H9 (cell line): ENCODE measurements around the gene CTNNA3. TPM values are rescaled to one million over a fixed set of nuclear protein-coding genes. Genes with fewer than 3 reads are reported as not detected.

ENCODE experiments used
- DNase-seq: peaks from one replicate; pipeline ENCODE4 v3.0.0-alpha.2; 2017
- H2AFZ ChIP-seq: one replicate; pipeline ENCODE4 v1.6.1; 2013; ENCODE audit warnings: mild to moderate bottlenecking, low read length, control low read depth, moderate library complexity
- H2AK5ac ChIP-seq: 2 replicates; pipeline ENCODE4 v1.6.1; 2013; ENCODE audit warnings: low read length, control low read depth, mixed read lengths; ENCODE audit not compliant: insufficient read length
- H2BK120ac ChIP-seq: one replicate; pipeline ENCODE4 v1.6.1; 2013; ENCODE audit warnings: low read depth, mild to moderate bottlenecking, low read length, control low read depth, inconsistent platforms; ENCODE audit not compliant: poor library complexity, severe bottlenecking
- H2BK12ac ChIP-seq: 2 replicates; pipeline ENCODE4 v1.6.1; 2013; ENCODE audit warnings: low read length, control low read depth, mixed read lengths, low read depth; ENCODE audit not compliant: insufficient read length
- H2BK15ac ChIP-seq: 2 replicates; pipeline ENCODE4 v1.6.1; 2013; ENCODE audit warnings: low read depth, low read length, control low read depth
- H2BK20ac ChIP-seq: one replicate; pipeline ENCODE4 v1.6.1; 2013; ENCODE audit warnings: low read depth, mild to moderate bottlenecking, low read length, control low read depth, inconsistent platforms; ENCODE audit not compliant: poor library complexity, severe bottlenecking
- H2BK5ac ChIP-seq: 2 replicates; pipeline ENCODE4 v1.6.1; 2013; ENCODE audit warnings: low read length, control low read depth, mixed read lengths; ENCODE audit not compliant: insufficient read length
- H3K14ac ChIP-seq: 2 replicates; pipeline ENCODE4 v1.6.1; 2013; ENCODE audit warnings: low read length, control low read depth; ENCODE audit not compliant: insufficient read depth
- H3K18ac ChIP-seq: 2 replicates; pipeline ENCODE4 v1.6.1; 2013; ENCODE audit warnings: low read depth, mild to moderate bottlenecking, mixed read lengths, low read length, control low read depth; ENCODE audit not compliant: insufficient read length
- H3K23ac ChIP-seq: 2 replicates; pipeline ENCODE4 v1.6.1; 2013; ENCODE audit warnings: low read length, control low read depth, mixed read lengths, low read depth; ENCODE audit not compliant: insufficient read length
- H3K23me2 ChIP-seq: 2 replicates; pipeline ENCODE4 v1.6.1; 2013; ENCODE audit warnings: low read depth, mild to moderate bottlenecking, mixed read lengths, low read length, control low read depth; ENCODE audit not compliant: insufficient read length, poor library complexity, severe bottlenecking
- H3K27ac ChIP-seq: 2 replicates; pipeline ENCODE4 v1.5.1; 2013; ENCODE audit warnings: low read length, control low read depth, mixed read lengths, low read depth; ENCODE audit not compliant: insufficient read length
- H3K27me3 ChIP-seq: 2 replicates; pipeline ENCODE4 v1.6.1; 2013; ENCODE audit warnings: low read length, control low read depth, inconsistent platforms; ENCODE audit not compliant: insufficient read depth
- H3K4ac ChIP-seq: 2 replicates; pipeline ENCODE4 v1.6.1; 2013; ENCODE audit warnings: low read depth, mild to moderate bottlenecking, control low read depth, inconsistent platforms, low read length, moderate library complexity
- H3K4me1 ChIP-seq: 2 replicates; pipeline ENCODE4 v1.6.1; 2013; ENCODE audit warnings: low read length, control low read depth, inconsistent platforms; ENCODE audit not compliant: insufficient read depth
- H3K4me2 ChIP-seq: 2 replicates; pipeline ENCODE4 v1.6.1; 2013; ENCODE audit warnings: low read length, control low read depth, mixed read lengths; ENCODE audit not compliant: insufficient read length, insufficient read depth
- H3K56ac ChIP-seq: 2 replicates; pipeline ENCODE4 v1.6.1; 2013; ENCODE audit warnings: low read depth, mild to moderate bottlenecking, mixed read lengths, low read length, control low read depth; ENCODE audit not compliant: insufficient read length
- H3K79me1 ChIP-seq: 2 replicates; pipeline ENCODE4 v1.6.1; 2013; ENCODE audit warnings: low read depth, mild to moderate bottlenecking, moderate library complexity, low read length, control low read depth, inconsistent platforms; ENCODE audit not compliant: insufficient read depth, poor library complexity, severe bottlenecking
- H3K79me2 ChIP-seq: 2 replicates; pipeline ENCODE4 v1.6.1; 2013; ENCODE audit warnings: low read length, control low read depth, inconsistent platforms; ENCODE audit not compliant: insufficient read depth
- H3K9ac ChIP-seq: 2 replicates; pipeline ENCODE4 v1.6.1; 2013; ENCODE audit warnings: low read length, control low read depth, mixed read lengths; ENCODE audit not compliant: insufficient read length; ENCODE audit errors: extremely low read depth
- H3K9me3 ChIP-seq: one replicate; pipeline ENCODE4 v1.6.1; 2013; ENCODE audit warnings: low read depth, low read length, inconsistent platforms; ENCODE audit not compliant: control insufficient read depth
- H3T11ph ChIP-seq: one replicate; pipeline ENCODE4 v1.6.1; 2013; ENCODE audit warnings: mild to moderate bottlenecking, low read length, control low read depth, inconsistent platforms
- H4K20me1 ChIP-seq: one replicate; pipeline ENCODE4 v1.6.1; 2013; ENCODE audit not compliant: control insufficient read depth, insufficient read length, insufficient read depth
- H4K5ac ChIP-seq: 2 replicates; pipeline ENCODE4 v1.6.1; 2013; ENCODE audit warnings: low read depth, mild to moderate bottlenecking, mixed read lengths, low read length, control low read depth; ENCODE audit not compliant: insufficient read length
- H4K8ac ChIP-seq: replicated peaks from 2 replicates; pipeline ENCODE4 v1.6.1; 2013; ENCODE audit warnings: low read length, control low read depth, mixed read lengths, low read depth; ENCODE audit not compliant: insufficient read length
- H4K91ac ChIP-seq: 2 replicates; pipeline ENCODE4 v1.6.1; 2013; ENCODE audit warnings: low read depth, mild to moderate bottlenecking, moderate library complexity, mixed read lengths, low read length, control low read depth; ENCODE audit not compliant: insufficient read length
- H3K27ac Mint-ChIP-seq, 3 experiments: 2 replicates in 2 of 3; 3 replicates in 1 of 3; pipeline ENCODE4 v1.8.0; 2020 to 2021; ENCODE audit warnings: mixed read lengths in 3 of 3, mild to moderate bottlenecking in 1 of 3, moderate library complexity in 1 of 3
- H3K27me3 Mint-ChIP-seq: 2 replicates; pipeline ENCODE4 v1.8.0; 2021; ENCODE audit warnings: low read depth, mild to moderate bottlenecking, moderate library complexity, mixed read lengths
- H3K36me3 Mint-ChIP-seq, 3 experiments: 2 replicates in 2 of 3; 3 replicates in 1 of 3; pipeline ENCODE4 v1.8.0; 2020 to 2021; ENCODE audit warnings: low read depth in 3 of 3, mixed read lengths in 3 of 3; ENCODE audit not compliant: insufficient read depth in 1 of 3
- H3K4me1 Mint-ChIP-seq, 2 experiments: 2 replicates each; pipeline ENCODE4 v1.8.0; 2020; ENCODE audit warnings: mixed read lengths in 2 of 2
- H3K4me3 Mint-ChIP-seq, 2 experiments: 2 replicates in 1 of 2; 3 replicates in 1 of 2; pipeline ENCODE4 v1.8.0; 2020 to 2021; ENCODE audit warnings: mild to moderate bottlenecking in 2 of 2, mixed read lengths in 2 of 2, moderate library complexity in 1 of 2
- H3K9me3 Mint-ChIP-seq, 2 experiments: 2 replicates in 1 of 2; 3 replicates in 1 of 2; pipeline ENCODE4 v1.8.0; 2020; ENCODE audit warnings: mild to moderate bottlenecking in 2 of 2, mixed read lengths in 2 of 2, moderate library complexity in 1 of 2
- WGBS: extraction: QIAGEN DNeasy Blood & Tissue Kit; methylation state at CpG from one replicate; pipeline ENCODE4 v1.1.7; 2013; ENCODE audit warnings: missing lambda C conversion rate, low lambda C conversion rate, mixed read lengths; ENCODE audit not compliant: insufficient read length; ENCODE audit errors: extremely low coverage; 5-methylcytosine and 5-hydroxymethylcytosine counted together
- total RNA-seq: library from RNA; stranded (reverse); gene quantifications from 2 replicates; pipeline ENCODE4 v1.2.1, GENCODE V29; 2021
- TF ChIP-seq, protein P1 (sequence below): fragments of 200-600 bp; sonication (generic); conservative IDR thresholded peaks from 3 replicates; pipeline ENCODE4 v1.8.0; 2021; ENCODE audit warnings: antibody characterized with exemption, mild to moderate bottlenecking

The CTNNA3 gene
- total RNA-seq, 1 experiment from 2014 or later = 3.3 TPM

DNA sequence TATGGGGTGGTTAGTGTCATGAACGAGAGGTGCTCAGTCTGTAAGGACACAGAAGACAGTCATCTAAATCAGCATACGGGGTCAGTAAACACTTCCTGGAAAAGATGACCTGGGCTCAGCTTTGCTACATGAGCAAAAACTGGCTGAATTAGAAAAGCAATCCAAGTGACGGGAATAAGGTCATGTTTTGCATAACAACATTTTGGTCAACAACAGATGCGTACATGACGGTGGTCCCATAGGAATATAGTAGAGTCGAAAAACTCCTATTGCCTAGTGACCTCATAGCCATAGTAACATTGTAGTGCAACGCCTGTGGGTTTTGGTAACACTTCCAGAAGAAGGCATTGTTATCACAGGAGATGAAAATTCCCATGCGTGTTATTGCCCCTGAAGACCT, 92.9 kb downstream of the CTNNA3 start:
- H3K14ac ChIP-seq = no peak overlapping the region
- H3K23me2 ChIP-seq = no peaks in the 10 kb centered on the region
- no peak overlapping the region for H3K23ac ChIP-seq
- Mint-ChIP-seq H3K4me3 (no peak overlapping the region), H3K27me3 (no peaks in the 10 kb centered on the region), H3K9me3 (no peaks in the 10 kb centered on the region), H3K27ac (no peak overlapping the region), H3K4me1 (peaks cover 6 to 7% of the 10 kb centered on the region in 2 experiments), H3K36me3 (no peaks in the 10 kb centered on the region)
- no peak overlapping the region for H2BK120ac ChIP-seq
- no peak overlapping the region for H2AK5ac ChIP-seq
- H3T11ph ChIP-seq = no peak overlapping the region
- no peak overlapping the region for H2BK5ac ChIP-seq
- no peak overlapping the region for H3K56ac ChIP-seq
- no peaks in the 10 kb centered on the region for H4K20me1 ChIP-seq
- H3K4me2 ChIP-seq = no peak overlapping the region
- H3K4me1 ChIP-seq = no peaks in the 10 kb centered on the region; the same call in 1 of the 2 replicates
- no peaks in the 10 kb centered on the region for H3K27me3 ChIP-seq
- no peak overlapping the region for H2BK15ac ChIP-seq
- H3K9me3 ChIP-seq = no peaks in the 10 kb centered on the region
- no peak overlapping the region for H3K4ac ChIP-seq
- H4K8ac ChIP-seq = no peak overlapping the region
- no peaks in the 10 kb centered on the region for H3K79me1 ChIP-seq
- no peak overlapping the region for H4K5ac ChIP-seq
- TF ChIP-seq, protein P1, sequence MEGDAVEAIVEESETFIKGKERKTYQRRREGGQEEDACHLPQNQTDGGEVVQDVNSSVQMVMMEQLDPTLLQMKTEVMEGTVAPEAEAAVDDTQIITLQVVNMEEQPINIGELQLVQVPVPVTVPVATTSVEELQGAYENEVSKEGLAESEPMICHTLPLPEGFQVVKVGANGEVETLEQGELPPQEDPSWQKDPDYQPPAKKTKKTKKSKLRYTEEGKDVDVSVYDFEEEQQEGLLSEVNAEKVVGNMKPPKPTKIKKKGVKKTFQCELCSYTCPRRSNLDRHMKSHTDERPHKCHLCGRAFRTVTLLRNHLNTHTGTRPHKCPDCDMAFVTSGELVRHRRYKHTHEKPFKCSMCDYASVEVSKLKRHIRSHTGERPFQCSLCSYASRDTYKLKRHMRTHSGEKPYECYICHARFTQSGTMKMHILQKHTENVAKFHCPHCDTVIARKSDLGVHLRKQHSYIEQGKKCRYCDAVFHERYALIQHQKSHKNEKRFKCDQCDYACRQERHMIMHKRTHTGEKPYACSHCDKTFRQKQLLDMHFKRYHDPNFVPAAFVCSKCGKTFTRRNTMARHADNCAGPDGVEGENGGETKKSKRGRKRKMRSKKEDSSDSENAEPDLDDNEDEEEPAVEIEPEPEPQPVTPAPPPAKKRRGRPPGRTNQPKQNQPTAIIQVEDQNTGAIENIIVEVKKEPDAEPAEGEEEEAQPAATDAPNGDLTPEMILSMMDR = no peak
- no peak overlapping the region for H2BK20ac ChIP-seq
- no peak overlapping the region for H2AFZ ChIP-seq
- no peak overlapping the region for H2BK12ac ChIP-seq
- WGBS = no CpG with 5 or more reads among the region's 8 CpGs
- H3K18ac ChIP-seq = no peak overlapping the region
- H3K79me2 ChIP-seq = no peaks in the 10 kb centered on the region
- no peak overlapping the region for H3K27ac ChIP-seq
- no peak overlapping the region for H4K91ac ChIP-seq
- DNase-seq = no peak
- no peak overlapping the region for H3K9ac ChIP-seq
